RCC 7860 (cell line): ENCODE data around the gene RCC2.

Experiments
- DNase-seq: peaks from one replicate; pipeline ENCODE4 v3.0.0-alpha.2; 2015; ENCODE audit warnings: low spot score
- FAIRE-seq: peaks from 2 replicates; lab custom pipeline; 2012; peaks lifted over from hg19 to GRCh38; lab: Jason Lieb, UNC

The RCC2 gene

DNA sequence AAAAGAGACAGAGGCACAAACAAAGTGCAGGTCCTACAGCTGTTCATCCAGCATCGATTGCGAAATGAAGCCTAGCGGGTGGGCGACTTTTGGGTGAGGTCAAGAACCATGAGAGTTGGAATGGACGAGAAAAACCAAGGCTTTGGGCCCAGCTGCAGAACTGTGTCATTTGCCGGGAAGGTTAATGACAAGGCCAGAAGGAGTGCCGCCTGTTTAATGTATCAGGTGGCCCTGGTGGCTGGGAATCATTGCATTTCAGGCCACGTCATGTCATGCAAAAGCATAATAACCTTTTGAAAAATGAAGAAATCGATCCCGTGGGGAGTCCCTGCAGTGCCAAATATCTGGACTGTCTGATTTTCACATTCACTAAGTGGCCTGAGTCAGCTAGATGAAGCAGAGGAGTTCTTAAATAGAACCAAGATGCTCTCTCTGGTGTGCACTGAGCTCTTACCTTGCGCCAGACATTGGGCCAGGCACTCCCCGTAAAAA, 8.1 kb upstream of the RCC2 start:
- no peak for FAIRE-seq
- DNase-seq: no peak

GRCh38 chr1:17442841-17443240, 3.4 kb upstream of the RCC2 start:
- DNase-seq (no peak), FAIRE-seq (no peak)

DNA sequence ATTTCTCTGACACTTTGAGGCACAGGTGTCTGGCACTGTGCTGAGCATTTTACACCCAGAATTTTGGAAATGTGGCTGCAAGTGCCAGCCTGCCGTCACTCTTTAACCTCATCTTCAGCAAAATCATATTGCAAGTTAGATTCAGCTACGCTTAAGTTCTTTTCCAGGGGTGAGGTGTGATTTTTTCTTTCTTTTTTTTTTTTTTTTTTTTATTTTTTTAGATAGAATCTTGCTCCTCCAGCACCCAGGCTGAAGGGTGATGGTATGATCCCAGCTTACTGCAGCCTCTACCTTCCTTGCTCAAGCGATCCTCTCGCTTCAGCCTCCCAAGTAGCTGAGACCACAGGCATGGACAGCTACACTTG, 2.5 kb upstream of the RCC2 start:
- DNase-seq (no peak), FAIRE-seq (no peak)

- FAIRE-seq (no peak), DNase-seq (no peak)
Measured at GRCh38 chr1:17441265-17441992, 2.0 kb upstream of the RCC2 start.

- no peak for FAIRE-seq
- no peak for DNase-seq
Measured at GRCh38 chr1:17440827-17441168, 1.3 kb upstream of the RCC2 start.

GRCh38 chr1:17440074-17440826, 773 bp upstream of the RCC2 start:
- DNase-seq: no peak
- no peak for FAIRE-seq

DNA sequence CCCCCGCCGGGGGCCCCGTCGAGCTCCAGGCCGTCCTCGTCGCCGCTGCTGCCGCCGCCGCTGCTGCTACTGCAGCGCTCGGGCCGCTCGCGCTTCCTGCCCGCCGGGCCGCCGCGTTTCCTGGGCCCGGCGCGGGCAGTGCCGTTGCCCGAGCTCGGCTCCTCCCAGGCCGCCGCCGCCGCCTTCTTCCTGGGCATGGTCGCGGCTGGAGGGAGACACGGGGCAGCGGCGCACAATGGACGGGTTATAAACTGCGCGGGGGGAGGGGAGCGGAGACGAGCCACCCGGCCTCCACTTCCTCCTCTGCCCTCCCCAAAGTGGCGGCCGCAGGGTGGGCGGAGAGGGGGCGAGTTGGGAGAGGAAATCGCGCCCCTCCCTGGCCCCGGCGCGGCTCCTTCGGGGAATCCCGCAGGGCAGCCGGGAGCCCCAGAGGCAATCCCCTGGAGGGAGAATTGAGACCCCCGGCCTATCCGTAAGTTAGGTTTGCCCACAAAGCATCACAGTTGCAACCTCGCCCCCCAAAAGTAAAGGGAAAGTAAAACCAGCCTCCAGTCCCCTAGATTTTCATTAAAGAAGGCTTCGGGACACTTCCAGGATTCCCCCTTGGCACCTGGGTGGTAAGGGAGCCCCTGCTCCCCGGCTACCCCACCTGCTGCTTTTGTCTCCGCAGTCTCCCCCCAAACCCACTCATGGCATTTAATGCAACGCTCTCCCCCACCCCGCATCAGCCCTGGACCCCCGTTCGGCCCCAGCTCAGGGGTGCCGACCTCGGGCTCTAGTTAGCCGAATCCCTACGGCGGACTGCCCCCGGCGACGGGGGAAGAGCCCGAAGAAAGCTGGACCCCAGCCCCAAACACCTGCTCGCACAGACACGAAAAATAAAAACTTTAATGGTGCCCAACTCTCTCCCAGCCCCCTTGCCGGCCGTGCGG, 893 bp downstream of the RCC2 start:
- peak; percentile 61 for DNase-seq
- FAIRE-seq: no peak

GRCh38 chr1:17437580-17438317, 1.7 kb downstream of the RCC2 start:
- DNase-seq (no peak), FAIRE-seq (no peak)

GRCh38 chr1:17437260-17437579, 2.3 kb downstream of the RCC2 start:
- FAIRE-seq (no peak), DNase-seq (no peak)

DNA sequence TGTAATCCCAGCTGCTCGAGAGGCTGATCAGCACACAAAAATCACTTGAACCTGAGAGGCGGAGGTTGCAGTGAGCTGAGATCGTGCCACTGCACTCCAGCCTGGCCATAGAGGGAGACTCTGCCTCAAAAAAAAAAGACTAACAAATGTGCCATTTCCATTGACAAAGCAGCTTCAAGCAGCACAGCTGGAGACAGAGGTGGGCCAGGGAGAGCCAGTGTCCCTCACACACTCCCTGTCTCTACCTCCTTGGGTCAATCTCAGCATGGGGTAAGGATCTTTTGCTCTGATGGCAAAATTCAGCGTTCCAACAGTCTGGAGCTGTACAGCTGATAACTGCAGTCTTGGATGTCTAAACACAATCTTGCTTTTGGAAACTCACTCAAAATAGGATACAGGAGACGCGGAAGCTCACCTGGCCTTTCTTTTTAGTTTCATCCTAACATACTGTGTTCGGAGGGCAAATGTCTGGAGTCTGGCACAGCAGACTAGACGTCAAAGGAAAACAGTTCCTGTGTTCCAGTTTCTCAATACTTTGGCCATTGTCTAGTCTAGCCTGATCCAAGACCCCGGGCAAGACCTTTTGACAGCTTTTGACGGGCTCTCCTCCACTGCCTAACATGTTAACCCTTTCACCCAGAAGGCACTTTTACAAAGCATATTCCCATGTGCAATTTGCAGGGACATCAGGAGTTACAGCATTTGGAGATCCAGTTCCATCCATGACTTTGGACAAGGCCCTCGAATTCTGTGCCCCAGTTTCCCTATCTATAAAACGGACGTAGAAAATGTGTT, 2.9 kb downstream of the RCC2 start:
- no peak for DNase-seq
- FAIRE-seq: no peak

DNA sequence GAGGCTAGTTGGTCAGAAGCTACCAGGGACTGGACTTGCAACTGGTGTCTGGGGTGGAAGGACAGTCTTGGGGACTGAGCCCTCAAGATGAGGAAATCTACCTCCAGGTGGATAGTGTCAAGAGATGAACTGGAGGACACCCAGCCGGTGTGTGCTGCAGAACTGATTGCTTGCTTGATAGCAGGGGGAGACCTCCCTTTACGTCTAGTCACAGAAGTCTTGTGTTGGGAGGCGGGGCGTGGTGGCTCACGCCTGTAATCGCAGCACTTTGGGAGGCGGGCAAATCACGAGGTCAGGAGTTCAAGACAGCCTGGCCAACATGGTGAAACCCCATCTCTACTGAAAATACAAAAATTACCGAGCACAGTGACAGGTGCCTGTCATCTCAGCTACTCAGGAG, 4.9 kb downstream of the RCC2 start:
- no peak for DNase-seq
- no peak for FAIRE-seq

DNA sequence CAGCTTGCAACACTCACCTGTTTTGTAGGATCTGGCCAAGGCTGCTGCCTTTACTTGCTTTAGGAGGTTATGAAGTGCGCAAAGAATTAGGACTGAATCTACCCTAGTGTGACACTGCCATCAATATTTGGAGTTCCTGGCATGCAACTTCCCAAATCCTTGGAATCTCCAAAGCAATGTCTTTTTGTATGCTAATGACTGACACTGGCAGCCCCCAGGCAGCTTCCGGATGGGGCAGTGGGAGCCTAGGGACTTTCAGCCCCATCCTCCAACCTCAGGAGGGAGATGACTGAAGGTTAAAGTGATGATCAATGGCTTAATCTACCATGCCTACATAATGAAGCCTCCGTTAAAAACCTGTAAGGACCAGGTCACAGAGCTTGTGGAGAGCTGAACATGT, 5.5 kb downstream of the RCC2 start:
- FAIRE-seq: no peak

GRCh38 chr1:17433261-17433660, 6.2 kb downstream of the RCC2 start:
- no peak for FAIRE-seq

More for the DNA sequence above, 5.5 kb downstream of the RCC2 start:
- DNase-seq: no peak

DNA sequence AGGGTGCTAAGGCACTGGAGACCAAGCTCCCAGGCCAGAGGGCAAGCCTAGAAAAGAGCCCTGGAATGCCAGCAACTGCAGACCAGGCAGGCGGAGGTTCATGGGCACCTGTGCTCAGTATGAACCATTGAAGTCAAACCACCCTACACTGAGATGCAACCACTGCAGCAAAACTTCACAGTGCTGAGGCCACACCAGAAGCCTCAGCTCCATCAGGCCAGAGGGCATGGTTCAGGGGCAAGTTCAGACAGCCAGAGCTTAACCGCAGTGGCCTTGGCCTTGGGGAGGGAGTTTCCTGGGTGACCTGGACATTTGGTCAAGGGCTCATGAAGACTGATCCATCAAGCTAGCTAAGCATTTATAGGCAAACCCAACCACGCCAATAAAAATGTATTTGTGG, 7.1 kb downstream of the RCC2 start:
- DNase-seq (no peak), FAIRE-seq (no peak)

More at GRCh38 chr1:17433261-17433660, 6.2 kb downstream of the RCC2 start:
- DNase-seq: no peak

DNA sequence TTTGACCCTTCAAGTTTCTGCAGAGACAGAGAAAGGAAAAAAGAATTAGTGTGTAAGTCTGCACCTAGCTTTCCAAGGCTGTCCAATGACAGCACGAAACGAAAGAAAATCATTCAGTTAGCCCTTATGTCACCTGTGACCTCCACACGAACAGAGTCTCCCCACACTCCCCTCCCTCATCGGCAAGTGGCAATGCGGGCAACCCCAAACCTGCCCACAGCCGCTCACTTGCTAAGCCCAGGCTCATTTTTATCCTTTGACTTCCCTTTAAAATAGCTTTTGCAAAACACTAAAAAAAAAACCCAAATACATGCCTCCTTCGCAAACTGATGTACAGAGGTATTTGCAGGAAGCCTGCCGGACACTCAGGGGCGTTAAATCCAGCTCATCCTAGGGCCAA, 10.3 kb downstream of the RCC2 start:
- FAIRE-seq: no peak
- DNase-seq: no peak

GRCh38 chr1:17427696-17428660, 11.5 kb downstream of the RCC2 start:
- FAIRE-seq (no peak), DNase-seq (no peak)

DNA sequence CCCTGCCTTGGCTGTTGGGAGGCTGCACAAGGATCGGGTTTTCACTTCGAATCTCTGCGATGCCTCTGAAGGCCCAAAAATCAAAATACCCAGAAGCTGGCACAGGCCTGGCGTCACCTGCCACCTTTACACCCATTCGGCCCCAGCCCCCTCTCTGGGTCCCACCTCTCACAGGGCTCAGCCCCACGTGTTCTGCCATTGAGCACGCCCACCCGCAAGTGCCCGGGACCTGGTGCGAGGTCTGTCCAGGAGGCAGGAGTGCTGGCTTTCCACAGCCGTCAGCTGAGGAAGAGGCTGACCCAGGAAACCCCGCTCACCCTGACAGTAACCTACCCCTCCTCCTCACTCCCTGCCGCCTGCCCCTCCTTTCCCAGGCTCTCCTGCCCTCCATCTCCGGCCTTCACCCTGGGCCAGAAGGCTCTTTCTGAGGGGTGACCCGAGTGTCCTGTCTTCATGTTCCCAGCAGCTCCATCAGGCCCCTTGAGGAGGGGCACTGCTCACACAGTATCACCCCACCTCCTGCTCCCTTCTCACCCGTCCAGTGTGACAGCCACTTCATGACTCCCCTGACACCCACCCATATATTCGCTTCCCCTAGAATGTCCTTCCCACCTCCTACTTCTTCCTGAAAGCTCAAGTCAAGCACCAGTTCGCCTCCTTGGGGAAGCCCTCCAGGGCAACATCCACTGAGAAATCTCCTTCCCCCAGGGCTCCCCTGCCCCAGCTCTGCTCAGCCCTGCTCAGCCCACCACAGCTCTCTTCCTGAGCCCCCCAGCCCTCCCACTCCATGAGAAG, 13.5 kb downstream of the RCC2 start:
- FAIRE-seq (no peak), DNase-seq (no peak)

DNA sequence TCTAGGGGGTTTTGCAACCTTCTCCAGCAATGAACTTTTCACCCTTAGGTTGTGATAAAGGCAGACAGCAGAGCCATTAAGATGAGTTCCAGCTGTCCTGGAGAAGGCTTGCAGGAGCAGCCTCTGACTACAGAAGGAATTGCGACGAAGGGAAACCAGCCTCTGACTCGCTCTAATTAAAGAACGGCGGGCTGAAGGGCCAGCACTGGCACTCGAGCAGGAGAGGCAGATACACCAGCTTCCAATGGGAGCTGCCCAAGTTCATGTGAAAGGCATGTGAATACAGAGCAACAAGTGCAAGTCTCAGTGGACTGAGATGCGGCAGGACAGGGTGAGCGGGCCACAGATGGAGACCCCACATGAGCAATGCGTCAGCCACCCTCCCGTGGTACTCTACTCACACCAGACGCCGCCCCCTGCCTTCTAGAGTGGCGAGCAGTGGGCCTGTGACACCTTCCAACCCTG, 15.7 kb downstream of the RCC2 start:
- DNase-seq (no peak), FAIRE-seq (no peak)
